Heart left ventricle (tissue), 16 donors: ENCODE measurements around the gene SLC7A14. TPM values are rescaled to one million over a fixed set of nuclear protein-coding genes. Genes with fewer than 3 reads are reported as not detected.

ENCODE experiments used
- ATAC-seq, 4 donors: fragments of 200-7000 bp; cut with Tn5 transposase; one replicate each; pipeline ENCODE4 v1.9.1; 2020 to 2022; ENCODE audit warnings: moderate library complexity in 4 of 4, mild to moderate bottlenecking in 3 of 4, moderate number of reproducible peaks in 1 of 4
- DNase-seq, 5 donors: peaks; one replicate each; pipeline ENCODE4 v3.0.0-alpha.2; 2020
- H3K27ac ChIP-seq, 12 donors: fragments of 200-600 bp; sonication (generic) in 4 of 12; one replicate each; pipeline versions ENCODE4 v1.5.0 to v1.8.0; 2016 to 2022; ENCODE audit warnings: mild to moderate bottlenecking in 2 of 12
- H3K27me3 ChIP-seq, 9 donors: fragments of 200-600 bp; sonication (generic) in 2 of 9; one replicate each; pipeline versions ENCODE4 v1.5.1 to v1.8.0; 2016 to 2022; ENCODE audit warnings: mild to moderate bottlenecking in 3 of 9
- H3K36me3 ChIP-seq, 9 donors: fragments of 200-600 bp; sonication (generic) in 2 of 9; one replicate each; pipeline versions ENCODE4 v1.5.0 to v1.8.0; 2018 to 2022; ENCODE audit warnings: mild to moderate bottlenecking in 2 of 9
- H3K4me1 ChIP-seq, 12 donors: fragments of 200-600 bp; sonication (generic) in 4 of 12; one replicate each; pipeline versions ENCODE4 v1.5.0 to v1.8.0; 2016 to 2022; ENCODE audit warnings: mild to moderate bottlenecking in 3 of 12
- H3K4me3 ChIP-seq, 12 donors: fragments of 200-600 bp; sonication (generic) in 4 of 12; one replicate each; pipeline versions ENCODE4 v1.5.0 to v1.8.0; 2017 to 2022; ENCODE audit warnings: mild to moderate bottlenecking in 9 of 12, moderate library complexity in 4 of 12
- H3K9me3 ChIP-seq, 12 donors: fragments of 200-600 bp; sonication (generic) in 4 of 12; one replicate each; pipeline versions ENCODE4 v1.5.0 to v1.8.0; 2016 to 2022; ENCODE audit warnings: mild to moderate bottlenecking in 1 of 12
- POLR2A ChIP-seq, 2 donors: fragments of 450-650 bp; IDR thresholded peaks; one replicate each; pipeline ENCODE4 v1.6.1; 2017; ENCODE audit warnings: antibody characterized with exemption in 2 of 2, mild to moderate bottlenecking in 2 of 2, moderate library complexity in 2 of 2
- WGBS, 4 donors: extraction: QIAGEN DNeasy Blood & Tissue Kit in 2 of 4; methylation state at CpG; one replicate each; pipeline versions ENCODE4 v1.1.5 to v1.1.7; 2013 to 2018; 5-methylcytosine and 5-hydroxymethylcytosine counted together
- intact Hi-C, 10 donors: fragments of 100-400 bp; cut with DNase I; formaldehyde crosslinking; loops; one replicate each; pipeline versions ENCODE4 v1.11.1 to v1.14.2; 2022
- polyA plus RNA-seq, 2 donors: library from polyadenylated mRNA; stranded (reverse); fragments of 200-250 nt; gene quantifications; one replicate each; pipeline ENCODE4 v1.2.3, GENCODE V29; 2013
- total RNA-seq, 9 donors: library from RNA; depleted of rRNA in 2 of 9; stranded (reverse); fragments of >200 nt in 2 of 9; fragmentation: NEBNext Ultra II Directional in 3 of 9; extraction: Animal tissue kit (Norgen Biotek cat#: 25700) in 3 of 9; gene quantifications; one replicate each; pipeline versions ENCODE4 v1.1.0 to v1.2.4, GENCODE V29; 2016 to 2023
- TF ChIP-seq, protein P1 (sequence below), 12 donors: fragments of 200-600 bp; sonication (generic) in 4 of 12; IDR thresholded peaks; one replicate each; pipeline versions ENCODE4 v1.5.0 to v1.8.0; 2018 to 2022; ENCODE audit warnings: antibody characterized with exemption in 12 of 12, mild to moderate bottlenecking in 5 of 12
- donor health status: ischemic (EF 13 %, LVEDD 7.1; RV severe dilation, severe dysfunction).
- donor health status: healthy with polysubstance abuse.
- donor health status: DM: no; HTN: yes; CAD: no.
- donor health status: DM: no; HTN: no; CAD: no.
- donor health status: ischemic (EF 25% LVEDD 6.9; RV normal size, moderate dysfunction).
- donor health status: ischemic (EF 25% LVEDD 5.7; RV mildly dilated, moderate dysfunction).
- donor health status: healthy.
- donor health status: DM: yes; HTN: yes; CAD: no.
- donor health status: ischemic (EF 35%, LVEDD 5.7; RV mildly dilated, moderate dysfunction).
- donor health status: nonischemic (EF 11% LVEDD 7.7; RV severe dilation, severe dysfunction).
- donor health status: DM: yes; HTN: yes; CAD: no.
- donor health status: PGD.
- donor health status: ischemic (EF 29% LVEDD 5.4; RV normal size, mild dysfunction).
- donor health status: nonischemic (EF 23%, LVEDD 6.1; RV moderate dilation, normal function).

Gene SLC7A14
- total and polyA plus RNA-seq, 11 donors: 0.02 TPM; not detected in 9

DNA sequence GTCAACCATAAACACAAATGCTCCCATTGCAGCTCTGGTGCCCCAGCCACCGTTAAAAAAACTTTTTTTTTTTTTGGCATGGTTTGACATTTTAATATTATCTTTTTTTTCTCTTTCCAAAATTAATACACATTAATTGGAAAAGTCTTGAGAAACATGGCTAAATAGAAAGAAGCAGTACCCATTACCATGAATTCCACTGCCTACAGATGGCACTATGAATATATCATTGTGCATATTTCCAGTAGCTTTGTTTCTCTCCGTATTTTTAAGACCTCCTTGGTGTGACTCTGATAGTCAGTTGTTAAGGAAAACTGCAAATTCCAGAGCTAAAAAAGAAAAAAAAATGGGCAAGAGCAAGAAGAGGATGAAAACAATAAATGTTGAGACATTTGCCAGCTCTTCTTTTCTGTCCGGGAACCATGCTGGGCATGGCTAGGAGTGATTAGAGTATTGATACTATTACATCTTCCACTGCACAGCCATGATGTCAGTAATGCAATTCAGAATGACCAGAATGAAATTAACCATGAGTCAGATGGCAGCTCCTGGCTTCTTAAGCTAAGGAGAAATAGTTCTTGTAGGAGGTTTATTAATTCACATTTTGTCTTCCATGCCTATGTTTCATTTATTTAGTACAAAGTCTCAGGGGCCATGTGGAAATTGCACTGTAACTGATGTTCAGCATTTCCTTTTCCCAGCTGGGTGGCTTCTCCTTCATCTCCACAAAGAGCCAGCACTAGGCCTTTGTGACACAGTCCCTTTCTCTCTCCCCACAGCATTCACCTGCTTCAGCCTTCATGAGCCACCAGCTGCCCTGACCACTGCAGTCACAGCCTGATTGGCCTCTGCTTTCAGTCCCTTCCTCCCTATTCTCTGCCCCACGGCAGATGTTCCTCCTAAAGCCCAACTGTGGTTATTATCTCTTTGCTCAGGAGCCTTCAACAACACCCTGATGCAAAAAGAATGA is 31.8 kb downstream of the SLC7A14 start:
- 59 to 68% (median 62%) methylated on average over 4 of the region's 4 CpGs for WGBS, 4 donors
- no peak overlapping the region for H3K27ac ChIP-seq
- no peaks in the 10 kb centered on the region for H3K4me1 ChIP-seq
- DNase-seq: no peak
- no peak for TF ChIP-seq POLR2A (IDR thresholded peaks at IDR 0.05)
- TF ChIP-seq, protein P1, sequence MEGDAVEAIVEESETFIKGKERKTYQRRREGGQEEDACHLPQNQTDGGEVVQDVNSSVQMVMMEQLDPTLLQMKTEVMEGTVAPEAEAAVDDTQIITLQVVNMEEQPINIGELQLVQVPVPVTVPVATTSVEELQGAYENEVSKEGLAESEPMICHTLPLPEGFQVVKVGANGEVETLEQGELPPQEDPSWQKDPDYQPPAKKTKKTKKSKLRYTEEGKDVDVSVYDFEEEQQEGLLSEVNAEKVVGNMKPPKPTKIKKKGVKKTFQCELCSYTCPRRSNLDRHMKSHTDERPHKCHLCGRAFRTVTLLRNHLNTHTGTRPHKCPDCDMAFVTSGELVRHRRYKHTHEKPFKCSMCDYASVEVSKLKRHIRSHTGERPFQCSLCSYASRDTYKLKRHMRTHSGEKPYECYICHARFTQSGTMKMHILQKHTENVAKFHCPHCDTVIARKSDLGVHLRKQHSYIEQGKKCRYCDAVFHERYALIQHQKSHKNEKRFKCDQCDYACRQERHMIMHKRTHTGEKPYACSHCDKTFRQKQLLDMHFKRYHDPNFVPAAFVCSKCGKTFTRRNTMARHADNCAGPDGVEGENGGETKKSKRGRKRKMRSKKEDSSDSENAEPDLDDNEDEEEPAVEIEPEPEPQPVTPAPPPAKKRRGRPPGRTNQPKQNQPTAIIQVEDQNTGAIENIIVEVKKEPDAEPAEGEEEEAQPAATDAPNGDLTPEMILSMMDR (IDR thresholded peaks at IDR 0.05): peak in 7 of 12 donors; percentile 13 to 44 (median 36)
- intact Hi-C loops: loop anchor here in 9 of 10 donors (2.0 to 10.0 kb wide), 4 partner anchors 137 to 261 kb away; no protein-coding TSS in a partner anchor
- H3K27me3 ChIP-seq: peaks cover 0 to 10% (median 0%) of the 10 kb centered on the region in 9 donors
- H3K4me3 ChIP-seq: no peak overlapping the region
- ATAC-seq: peak in 1 of 4 donors; percentile 50
- H3K36me3 ChIP-seq: no peaks in the 10 kb centered on the region
- no peaks in the 10 kb centered on the region for H3K9me3 ChIP-seq

DNA sequence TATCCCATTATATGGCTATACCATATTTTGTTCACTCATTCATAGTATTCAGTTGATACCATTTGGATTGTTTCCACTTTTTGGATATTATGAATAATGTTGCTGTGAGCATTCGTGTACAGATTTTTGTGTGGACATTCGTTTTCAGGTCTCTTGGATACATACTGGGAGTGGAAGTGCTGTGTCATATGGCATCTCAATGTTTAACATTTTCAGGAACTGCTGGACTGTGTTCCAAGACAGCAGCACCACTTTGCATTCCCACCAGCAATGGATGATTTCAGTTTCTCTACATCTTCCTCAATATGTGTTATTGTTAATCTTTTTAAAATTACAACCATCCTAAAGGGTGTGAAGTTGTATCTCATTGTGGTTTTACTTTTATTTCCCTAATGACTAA is 34.6 kb downstream of the SLC7A14 start:
- TF ChIP-seq, protein P1 (IDR thresholded peaks at IDR 0.05): no peak
- TF ChIP-seq POLR2A (IDR thresholded peaks at IDR 0.05): no peak
- intact Hi-C loops: loop anchor here in 8 of 10 donors (1.0 to 10.0 kb wide), 4 partner anchors 139 to 264 kb away; no protein-coding TSS in a partner anchor

DNA sequence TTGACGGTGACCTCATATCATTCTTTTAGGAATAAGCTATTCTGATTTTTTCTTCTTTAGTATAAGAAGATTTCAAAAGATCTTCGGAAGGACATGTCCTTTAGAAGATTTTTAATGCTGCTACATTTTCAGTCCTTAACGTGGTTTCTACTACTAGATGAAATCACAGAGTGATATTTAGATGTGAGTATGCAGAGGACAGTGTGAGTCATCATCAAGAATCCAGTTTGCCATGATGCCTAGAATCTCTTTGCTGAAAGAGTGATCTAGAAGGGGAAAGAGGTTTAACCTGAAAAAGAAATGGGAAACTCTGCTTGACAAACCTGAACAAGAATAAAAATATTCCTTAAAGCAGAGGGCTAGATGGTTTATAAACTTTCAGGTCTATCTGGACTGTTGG is 43.2 kb downstream of the SLC7A14 start:
- TF ChIP-seq, protein P1 (IDR thresholded peaks at IDR 0.05): no peak
- no peak for TF ChIP-seq POLR2A (IDR thresholded peaks at IDR 0.05)
- no peaks in the 10 kb centered on the region for H3K9me3 ChIP-seq
- WGBS, 4 donors: 86 to 92% (median 87%) methylated on average over 3 of the region's 3 CpGs
- no peaks in the 10 kb centered on the region for H3K4me1 ChIP-seq
- no peak overlapping the region for H3K4me3 ChIP-seq
- no peaks in the 10 kb centered on the region for H3K36me3 ChIP-seq
- no peak overlapping the region for H3K27ac ChIP-seq
- ATAC-seq: no peak
- intact Hi-C loops: loop anchor here in 1 of 10 donors (10.0 kb wide), 1 partner anchor 622 kb away; no protein-coding TSS in a partner anchor
- peaks cover 0 to 8% (median 0%) of the 10 kb centered on the region in 9 donors for H3K27me3 ChIP-seq
- DNase-seq: no peak

More for the DNA sequence above, 34.6 kb downstream of the SLC7A14 start:
- ATAC-seq (no peak), DNase-seq (no peak)
- Histone ChIP-seq H3K36me3 (no peaks in the 10 kb centered on the region), H3K4me1 (no peaks in the 10 kb centered on the region), H3K9me3 (no peaks in the 10 kb centered on the region), H3K27ac (no peak overlapping the region), H3K27me3 (peaks cover 0 to 10% (median 0%) of the 10 kb centered on the region in 9 donors), H3K4me3 (no peak overlapping the region)
- WGBS, 4 donors: 57 to 67% (median 64%) methylated on average over 2 of the region's 2 CpGs

DNA sequence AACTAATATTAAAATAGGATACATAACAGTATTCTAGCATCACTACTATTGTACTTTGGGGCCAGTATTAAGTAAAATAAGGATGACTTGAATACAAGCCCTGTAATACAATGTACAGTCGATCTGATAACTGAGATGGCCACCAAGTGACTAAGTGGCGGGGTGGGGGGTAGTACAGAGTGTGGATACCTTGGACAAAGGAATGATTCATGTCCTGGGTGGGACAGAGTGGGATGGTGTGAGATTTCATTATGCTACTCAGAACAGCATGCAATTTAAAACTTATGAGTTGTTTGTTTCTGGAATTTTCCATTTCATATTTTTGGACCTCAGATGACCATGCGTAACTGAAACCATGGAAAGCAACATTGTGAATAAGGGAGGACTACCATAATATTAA is 46.0 kb downstream of the SLC7A14 start:
- no peaks in the 10 kb centered on the region for H3K36me3 ChIP-seq
- TF ChIP-seq, protein P1 (IDR thresholded peaks at IDR 0.05): no peak
- no peak for TF ChIP-seq POLR2A (IDR thresholded peaks at IDR 0.05)
- DNase-seq: no peak
- H3K9me3 ChIP-seq: no peaks in the 10 kb centered on the region
- H3K27me3 ChIP-seq: peaks cover 0 to 6% (median 0%) of the 10 kb centered on the region in 9 donors
- H3K4me1 ChIP-seq: no peaks in the 10 kb centered on the region
- 78 to 88% (median 83%) methylated on average over 3 of the region's 3 CpGs for WGBS, 4 donors
- intact Hi-C loops: loop anchor here in 1 of 10 donors (10.0 kb wide), 1 partner anchor 625 kb away; no protein-coding TSS in a partner anchor
- no peak overlapping the region for H3K27ac ChIP-seq
- no peak overlapping the region for H3K4me3 ChIP-seq
- ATAC-seq: no peak
